Measurements from ENCODE around the gene GABRG3. TPM values are rescaled to one million over a fixed set of nuclear protein-coding genes. Genes with fewer than 3 reads are reported as not detected.

The GABRG3 gene
- total RNA-seq, 4 donors from 2014 or later = 0.67 to 3.0 TPM; not detected in 2

DNA sequence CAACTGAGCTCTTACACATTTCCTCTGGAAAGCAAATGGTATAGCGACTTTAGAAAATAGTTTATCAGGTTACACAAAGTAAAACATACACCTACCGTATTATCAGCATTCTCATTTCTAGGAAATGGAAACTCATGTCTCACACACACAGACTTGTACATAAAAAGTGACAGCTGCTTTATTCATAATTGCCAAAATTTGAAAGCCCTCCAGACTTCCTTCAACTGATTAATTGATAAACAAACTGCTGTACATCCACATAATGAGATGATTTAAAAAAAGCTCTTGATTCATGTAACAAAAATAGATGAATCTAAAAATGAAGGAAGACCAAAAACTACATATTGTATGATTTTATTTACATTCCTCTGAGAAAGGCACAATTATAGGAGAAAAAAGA, 425.5 kb downstream of the GABRG3 start:
- Histone ChIP-seq H3K9me3 (no peaks in the 10 kb centered on the region), H3K27me3 (no peaks in the 10 kb centered on the region), H3K36me3 (no peaks in the 10 kb centered on the region), H3K4me3 (replicated peaks in 1 of 3) (no peak overlapping the region), H3K4me1 (no peaks in the 10 kb centered on the region), H3K27ac (no peak overlapping the region)
- DNase-seq = no peak
- no peak for TF ChIP-seq POLR2A (IDR thresholded peaks at IDR 0.05)
- TF ChIP-seq, protein P1, sequence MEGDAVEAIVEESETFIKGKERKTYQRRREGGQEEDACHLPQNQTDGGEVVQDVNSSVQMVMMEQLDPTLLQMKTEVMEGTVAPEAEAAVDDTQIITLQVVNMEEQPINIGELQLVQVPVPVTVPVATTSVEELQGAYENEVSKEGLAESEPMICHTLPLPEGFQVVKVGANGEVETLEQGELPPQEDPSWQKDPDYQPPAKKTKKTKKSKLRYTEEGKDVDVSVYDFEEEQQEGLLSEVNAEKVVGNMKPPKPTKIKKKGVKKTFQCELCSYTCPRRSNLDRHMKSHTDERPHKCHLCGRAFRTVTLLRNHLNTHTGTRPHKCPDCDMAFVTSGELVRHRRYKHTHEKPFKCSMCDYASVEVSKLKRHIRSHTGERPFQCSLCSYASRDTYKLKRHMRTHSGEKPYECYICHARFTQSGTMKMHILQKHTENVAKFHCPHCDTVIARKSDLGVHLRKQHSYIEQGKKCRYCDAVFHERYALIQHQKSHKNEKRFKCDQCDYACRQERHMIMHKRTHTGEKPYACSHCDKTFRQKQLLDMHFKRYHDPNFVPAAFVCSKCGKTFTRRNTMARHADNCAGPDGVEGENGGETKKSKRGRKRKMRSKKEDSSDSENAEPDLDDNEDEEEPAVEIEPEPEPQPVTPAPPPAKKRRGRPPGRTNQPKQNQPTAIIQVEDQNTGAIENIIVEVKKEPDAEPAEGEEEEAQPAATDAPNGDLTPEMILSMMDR (IDR thresholded peaks at IDR 0.05) = no peak
- WGBS, 2 donors = 89 to 91% methylated on average over 2 of the region's 2 CpGs
- intact Hi-C loops (cut with DNase I) = no loop called here

DNA sequence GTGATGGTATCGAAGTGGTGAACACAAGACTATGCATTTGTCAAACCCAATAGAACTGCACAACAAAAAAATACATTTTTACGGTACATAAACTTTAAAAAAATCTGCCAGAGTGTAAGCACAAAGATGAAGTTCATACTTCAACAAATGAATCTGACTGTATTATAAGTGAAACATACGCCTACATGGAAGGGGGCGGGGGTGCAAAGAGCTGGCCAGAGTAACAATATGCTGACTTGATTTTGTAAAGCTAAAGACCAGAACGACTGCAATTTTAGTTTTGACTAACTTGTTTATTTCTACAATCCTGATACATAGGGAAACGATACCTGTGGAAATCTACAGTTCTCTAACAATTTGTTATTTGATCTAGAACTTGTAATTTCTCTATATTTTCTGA, 426.0 kb downstream of the GABRG3 start:
- H3K4me3 ChIP-seq (replicated peaks in 1 of 3) = no peak overlapping the region
- DNase-seq = no peak
- H3K27me3 ChIP-seq = no peaks in the 10 kb centered on the region
- H3K27ac ChIP-seq = no peak overlapping the region
- TF ChIP-seq POLR2A (IDR thresholded peaks at IDR 0.05) = no peak
- TF ChIP-seq, protein P1 (IDR thresholded peaks at IDR 0.05) = no peak
- 90 to 92% methylated on average over 6 of the region's 6 CpGs for WGBS, 2 donors
- H3K36me3 ChIP-seq = no peaks in the 10 kb centered on the region
- H3K9me3 ChIP-seq = no peaks in the 10 kb centered on the region
- intact Hi-C loops (cut with DNase I) = no loop called here
- H3K4me1 ChIP-seq = no peaks in the 10 kb centered on the region

DNA sequence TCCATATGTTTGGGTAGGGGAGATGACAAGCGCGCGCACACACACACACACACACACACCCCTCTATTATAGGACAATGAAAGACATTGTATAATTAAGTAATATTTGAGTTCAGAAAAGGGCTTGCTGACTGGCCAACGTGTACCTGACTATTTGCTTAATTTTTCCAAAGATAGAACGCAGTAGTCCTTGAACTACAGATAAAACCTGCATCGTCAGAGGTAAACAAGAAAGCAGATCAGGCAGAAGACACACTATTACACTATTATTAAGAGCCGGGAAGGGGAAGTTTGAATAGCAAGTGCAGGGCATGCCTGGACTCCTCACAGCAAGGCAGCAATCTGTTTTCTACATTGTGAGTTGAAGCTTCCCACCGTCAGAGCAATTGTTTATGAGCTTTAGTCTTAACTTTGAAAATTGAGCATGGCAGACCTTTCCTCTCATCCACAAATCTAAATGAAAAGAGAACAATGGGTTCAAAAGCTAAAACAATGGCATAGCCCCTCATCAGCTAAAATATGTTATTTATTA, 427.7 kb downstream of the GABRG3 start:
- 85% methylated on average over 8 of the region's 8 CpGs for WGBS, 2 donors
- H3K36me3 ChIP-seq = no peaks in the 10 kb centered on the region
- DNase-seq = no peak
- no peak overlapping the region for H3K27ac ChIP-seq
- intact Hi-C loops (cut with DNase I) = no loop called here
- no peaks in the 10 kb centered on the region for H3K27me3 ChIP-seq
- no peak for TF ChIP-seq POLR2A (IDR thresholded peaks at IDR 0.05)
- TF ChIP-seq, protein P1 (IDR thresholded peaks at IDR 0.05) = no peak
- no peaks in the 10 kb centered on the region for H3K9me3 ChIP-seq
- no peak overlapping the region for H3K4me3 ChIP-seq (replicated peaks in 1 of 3)
- H3K4me1 ChIP-seq = no peaks in the 10 kb centered on the region

DNA sequence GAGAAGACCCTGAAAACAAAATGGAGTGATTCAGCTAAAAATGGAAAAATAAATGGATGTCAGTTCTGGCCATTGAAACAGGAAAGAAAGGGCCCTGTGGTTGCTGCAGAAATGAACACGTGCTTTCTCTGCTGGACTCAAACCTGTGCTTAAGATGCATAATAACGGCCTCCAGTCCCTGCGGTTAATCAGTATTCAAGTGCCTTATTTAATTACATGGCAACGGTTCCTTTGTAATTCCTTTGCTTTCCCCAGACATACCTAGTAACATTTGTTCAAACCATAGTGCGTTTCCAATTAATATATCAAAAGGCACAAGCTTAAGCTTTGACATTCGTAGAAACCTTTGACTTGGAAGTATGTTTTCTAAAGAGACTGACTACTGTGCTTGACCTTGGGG, 428.3 kb downstream of the GABRG3 start:
- Histone ChIP-seq H3K9me3 (no peaks in the 10 kb centered on the region), H3K27ac (no peak overlapping the region), H3K4me1 (no peaks in the 10 kb centered on the region), H3K36me3 (no peaks in the 10 kb centered on the region), H3K4me3 (replicated peaks in 1 of 3) (no peak overlapping the region), H3K27me3 (no peaks in the 10 kb centered on the region)
- TF ChIP-seq, protein P1 (IDR thresholded peaks at IDR 0.05) = no peak
- no peak for TF ChIP-seq POLR2A (IDR thresholded peaks at IDR 0.05)
- intact Hi-C loops (cut with DNase I) = no loop called here
- 69 to 79% methylated on average over 6 of the region's 6 CpGs for WGBS, 2 donors
- no peak for DNase-seq

DNA sequence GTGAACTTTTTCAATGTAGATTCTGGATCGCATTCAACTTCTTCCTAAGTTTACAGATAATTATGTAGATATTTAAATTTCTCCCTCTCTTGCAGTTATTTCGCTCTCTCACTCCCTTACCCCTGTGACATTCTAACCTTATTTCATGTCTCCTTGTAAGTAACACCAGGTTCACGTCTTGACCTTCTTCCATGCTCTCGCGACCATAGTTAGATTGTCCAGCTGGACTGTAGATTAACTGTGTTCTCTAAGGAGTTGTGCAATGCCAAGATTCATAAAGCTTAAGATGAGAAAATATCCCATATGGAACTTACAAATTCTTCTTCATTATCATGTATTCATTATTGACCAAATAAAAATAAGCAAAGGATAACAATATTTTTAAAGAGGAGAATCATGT, 430.5 kb downstream of the GABRG3 start:
- intact Hi-C loops (cut with DNase I) = no loop called here
- 83 to 88% methylated on average over 5 of the region's 5 CpGs for WGBS, 2 donors
- no peaks in the 10 kb centered on the region for H3K36me3 ChIP-seq

More for the DNA sequence above, 430.5 kb downstream of the GABRG3 start:
- Histone ChIP-seq H3K4me3 (replicated peaks in 1 of 3) (no peak overlapping the region), H3K4me1 (no peaks in the 10 kb centered on the region), H3K9me3 (no peaks in the 10 kb centered on the region), H3K27me3 (no peaks in the 10 kb centered on the region), H3K27ac (no peak overlapping the region)
- DNase-seq = no peak
- TF ChIP-seq POLR2A (IDR thresholded peaks at IDR 0.05) = no peak
- TF ChIP-seq, protein P1 (IDR thresholded peaks at IDR 0.05) = no peak
